Brain pericyte (primary cell): Measurements from ENCODE around the gene MACROH2A1.

Experiments
- DNase-seq: peaks from one replicate; pipeline ENCODE4 v3.0.0-alpha.2; 2012; ENCODE audit warnings: low read depth, low spot score

The MACROH2A1 gene

DNA sequence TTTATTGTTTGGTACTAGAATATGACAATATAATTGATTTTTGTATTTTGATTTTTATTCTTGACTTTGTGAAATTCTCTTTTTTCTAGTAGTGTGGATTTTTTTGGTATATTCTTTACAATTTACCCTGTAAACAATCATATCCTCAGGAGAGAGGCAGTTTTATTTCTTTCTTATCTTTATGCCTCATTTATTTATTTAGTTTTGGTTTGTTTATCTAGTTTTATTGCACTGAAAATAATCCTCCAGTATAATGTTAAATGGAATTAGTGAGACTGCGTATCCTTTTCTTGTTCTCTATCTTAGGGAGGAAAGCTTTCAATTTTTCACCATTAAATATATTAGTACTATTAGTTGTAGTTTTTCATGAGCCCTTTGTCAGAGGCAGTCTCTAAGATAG lies 109.4 kb downstream of the MACROH2A1 start:
- DNase-seq = no peak

DNA sequence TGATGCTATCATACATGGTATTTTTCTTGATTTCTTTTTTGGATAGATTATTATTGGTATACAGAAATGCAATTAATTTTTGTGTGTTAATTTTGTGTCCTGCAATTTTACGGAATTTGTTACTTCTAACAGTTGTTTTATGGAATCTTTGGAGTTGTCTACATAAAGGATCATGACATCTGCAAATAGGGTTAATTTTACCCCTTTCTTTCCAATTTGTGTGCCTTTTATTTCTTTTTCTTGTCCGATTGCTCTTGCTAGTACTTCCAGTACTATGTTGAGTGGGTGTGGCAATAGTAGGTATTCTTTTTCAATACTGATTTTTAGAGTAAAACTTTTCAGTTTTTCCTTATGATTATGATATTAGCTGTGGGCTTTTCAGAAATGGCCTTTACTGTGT lies 111.5 kb downstream of the MACROH2A1 start:
- no peak for DNase-seq
